WTC11 (cell line): ENCODE measurements around the gene ISL1.

Experiments used
- ELF4 ChIP-seq: sonication (generic); formaldehyde crosslinking; IDR thresholded peaks from 2 replicates; pipeline ENCODE4 v1.8.1; 2022; ENCODE audit warnings: low read depth, mild to moderate bottlenecking, moderate library complexity, missing genetic modification reagents
- ETV6 ChIP-seq: sonication (generic); formaldehyde crosslinking; IDR thresholded peaks from 2 replicates; pipeline ENCODE4 v1.8.1; 2022; ENCODE audit warnings: mild to moderate bottlenecking, missing genetic modification reagents
- FOXK1 ChIP-seq: sonication (generic); formaldehyde crosslinking; IDR thresholded peaks from 2 replicates; pipeline ENCODE4 v1.8.0; 2022; ENCODE audit warnings: mild to moderate bottlenecking, moderate library complexity, missing genetic modification reagents
- MXD4 ChIP-seq: fragments of 250-450 bp; sonication (Bioruptor Pico); IDR thresholded peaks from 2 replicates; pipeline ENCODE4 v1.8.0; 2021; ENCODE audit warnings: mild to moderate bottlenecking, moderate library complexity, borderline replicate concordance
- SP1 ChIP-seq: sonication (generic); formaldehyde crosslinking; conservative IDR thresholded peaks from 2 replicates; pipeline ENCODE4 v1.8.1; 2022; ENCODE audit warnings: missing genetic modification reagents
- ZNF138 ChIP-seq: sonication (generic); formaldehyde crosslinking; conservative IDR thresholded peaks from 2 replicates; pipeline ENCODE4 v1.8.1; 2022; ENCODE audit warnings: mild to moderate bottlenecking, moderate library complexity, missing genetic modification reagents
- TF ChIP-seq, protein P1 (sequence below): sonication (generic); formaldehyde crosslinking; IDR thresholded peaks from 2 replicates; pipeline ENCODE4 v1.8.1; 2023; ENCODE audit warnings: mild to moderate bottlenecking, missing genetic modification reagents, moderate library complexity
- TF ChIP-seq, protein P2 (sequence below): fragments of 200-600 bp; IDR thresholded peaks from 2 replicates; pipeline ENCODE4 v1.8.0; 2022; ENCODE audit warnings: antibody characterized with exemption
- TF ChIP-seq, protein P3 (sequence below): sonication (generic); formaldehyde crosslinking; IDR thresholded peaks from 2 replicates; pipeline ENCODE4 v1.8.0; 2023; ENCODE audit warnings: missing genetic modification reagents

DNA sequence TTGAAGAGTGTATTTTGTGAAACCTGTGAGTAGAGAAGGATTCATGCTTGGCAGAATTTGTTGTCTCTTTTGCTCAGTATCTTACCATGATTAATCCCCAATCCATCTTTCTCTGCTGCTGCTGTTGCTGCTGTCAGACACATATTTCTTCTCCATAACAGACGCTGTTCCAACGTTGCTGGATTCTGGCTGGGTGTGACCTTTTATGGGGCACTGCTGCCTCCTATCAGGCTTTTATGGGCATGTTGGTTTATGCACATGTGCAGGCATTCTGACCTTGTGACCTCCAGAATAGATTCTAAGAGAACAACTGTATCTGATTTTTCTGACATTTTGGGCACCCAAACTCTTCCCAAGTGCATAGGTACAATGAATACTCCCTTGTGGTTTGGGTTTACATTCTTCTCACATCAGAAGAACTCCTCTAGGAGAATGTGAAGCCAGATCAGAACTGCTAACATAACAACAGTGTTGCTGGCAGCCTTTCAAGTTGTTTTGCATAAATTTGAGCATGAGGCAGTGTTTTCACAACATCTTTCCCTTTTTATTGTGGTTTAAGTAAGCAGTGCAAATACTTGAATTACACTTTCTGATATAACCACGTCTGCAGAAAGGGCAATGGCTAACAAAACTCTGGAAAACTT is 9.2 kb upstream of the ISL1 start:
- TF ChIP-seq ETV6 (CRISPR knock-in tag) (no peak), SP1 (CRISPR knock-in tag) (no peak), MXD4 (CRISPR knock-in tag) (no peak), FOXK1 (CRISPR knock-in tag) (no peak), ZNF138 (CRISPR knock-in tag) (no peak), ELF4 (CRISPR knock-in tag) (no peak)
- TF ChIP-seq, protein P1, sequence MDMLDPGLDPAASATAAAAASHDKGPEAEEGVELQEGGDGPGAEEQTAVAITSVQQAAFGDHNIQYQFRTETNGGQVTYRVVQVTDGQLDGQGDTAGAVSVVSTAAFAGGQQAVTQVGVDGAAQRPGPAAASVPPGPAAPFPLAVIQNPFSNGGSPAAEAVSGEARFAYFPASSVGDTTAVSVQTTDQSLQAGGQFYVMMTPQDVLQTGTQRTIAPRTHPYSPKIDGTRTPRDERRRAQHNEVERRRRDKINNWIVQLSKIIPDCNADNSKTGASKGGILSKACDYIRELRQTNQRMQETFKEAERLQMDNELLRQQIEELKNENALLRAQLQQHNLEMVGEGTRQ, result no peak
- TF ChIP-seq, protein P2, sequence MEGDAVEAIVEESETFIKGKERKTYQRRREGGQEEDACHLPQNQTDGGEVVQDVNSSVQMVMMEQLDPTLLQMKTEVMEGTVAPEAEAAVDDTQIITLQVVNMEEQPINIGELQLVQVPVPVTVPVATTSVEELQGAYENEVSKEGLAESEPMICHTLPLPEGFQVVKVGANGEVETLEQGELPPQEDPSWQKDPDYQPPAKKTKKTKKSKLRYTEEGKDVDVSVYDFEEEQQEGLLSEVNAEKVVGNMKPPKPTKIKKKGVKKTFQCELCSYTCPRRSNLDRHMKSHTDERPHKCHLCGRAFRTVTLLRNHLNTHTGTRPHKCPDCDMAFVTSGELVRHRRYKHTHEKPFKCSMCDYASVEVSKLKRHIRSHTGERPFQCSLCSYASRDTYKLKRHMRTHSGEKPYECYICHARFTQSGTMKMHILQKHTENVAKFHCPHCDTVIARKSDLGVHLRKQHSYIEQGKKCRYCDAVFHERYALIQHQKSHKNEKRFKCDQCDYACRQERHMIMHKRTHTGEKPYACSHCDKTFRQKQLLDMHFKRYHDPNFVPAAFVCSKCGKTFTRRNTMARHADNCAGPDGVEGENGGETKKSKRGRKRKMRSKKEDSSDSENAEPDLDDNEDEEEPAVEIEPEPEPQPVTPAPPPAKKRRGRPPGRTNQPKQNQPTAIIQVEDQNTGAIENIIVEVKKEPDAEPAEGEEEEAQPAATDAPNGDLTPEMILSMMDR, result no peak
- TF ChIP-seq, protein P3, sequence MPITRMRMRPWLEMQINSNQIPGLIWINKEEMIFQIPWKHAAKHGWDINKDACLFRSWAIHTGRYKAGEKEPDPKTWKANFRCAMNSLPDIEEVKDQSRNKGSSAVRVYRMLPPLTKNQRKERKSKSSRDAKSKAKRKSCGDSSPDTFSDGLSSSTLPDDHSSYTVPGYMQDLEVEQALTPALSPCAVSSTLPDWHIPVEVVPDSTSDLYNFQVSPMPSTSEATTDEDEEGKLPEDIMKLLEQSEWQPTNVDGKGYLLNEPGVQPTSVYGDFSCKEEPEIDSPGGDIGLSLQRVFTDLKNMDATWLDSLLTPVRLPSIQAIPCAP, result no peak
